H1 (cell line): ENCODE results near the gene HAGH. TPM values are rescaled to one million over a fixed set of nuclear protein-coding genes. Genes with fewer than 3 reads are reported as not detected.

Source experiments
- HDAC2 ChIP-seq, 2 experiments: fragments of 300-600 bp in 1 of 2; sonication (generic) in 1 of 2; IDR thresholded peaks; 2 replicates each; pipeline ENCODE4 v1.6.1; 2011 to 2012; ENCODE audit warnings: low read depth in 2 of 2, low read length in 2 of 2, mild to moderate bottlenecking in 2 of 2, moderate library complexity in 2 of 2, borderline replicate concordance in 1 of 2, inconsistent platforms in 1 of 2
- RFX5 ChIP-seq: IDR thresholded peaks from 2 replicates; pipeline ENCODE4 v1.6.1; 2011; ENCODE audit warnings: low read depth, low read length, improper control_type of control experiment, borderline replicate concordance
- SUZ12 ChIP-seq: fragments of 200-600 bp; sonication (generic); IDR thresholded peaks from 2 replicates; pipeline ENCODE4 v1.6.1; 2012; ENCODE audit warnings: mild to moderate bottlenecking, inconsistent platforms, low read length, moderate library complexity, mixed read lengths
- polyA plus RNA-seq, 7 experiments: library from polyadenylated mRNA; depleted of rRNA in 3 of 7; stranded (reverse) in 5 of 7; unstranded in 2 of 7; fragments of >200 nt in 5 of 7; fragments of 200-250 nt in 2 of 7; gene quantifications; 1 replicate in 5 of 7; 2 replicates in 1 of 7; 4 replicates in 1 of 7; pipeline versions ENCODE4 v1.2.1 to v1.2.3, GENCODE V29; 2011 to 2013; ENCODE audit warnings: missing spikeins in 2 of 7, mixed read lengths in 2 of 7
- total RNA-seq: library from RNA; stranded (reverse); fragmentation: NEBNext Ultra II Directional; extraction: Animal tissue kit (Norgen Biotek cat#: 25700); gene quantifications from 2 replicates; pipeline ENCODE4 v1.2.1, GENCODE V29; 2021
- TF ChIP-seq, protein P1 (sequence below): IDR thresholded peaks from 2 replicates; pipeline ENCODE4 v1.6.1; 2012; ENCODE audit warnings: inconsistent platforms

The HAGH gene
- total and polyA plus RNA-seq, 2 of the 8 experiments (the other 6 are each of a cell fraction or from before 2014, with no cell fraction given) = 28.7 to 40.6 TPM

GRCh38 chr16:1760911-1761310, 65.7 kb downstream of the HAGH start (continued):
- TF ChIP-seq HDAC2 (IDR thresholded peaks at IDR 0.05; ENCODE audit: borderline replicate concordance in 1 of 2, low read depth in 2 of 2, low read length in 2 of 2) = no peak
- no peak for TF ChIP-seq SUZ12
- no peak for TF ChIP-seq RFX5
- TF ChIP-seq, protein P1, sequence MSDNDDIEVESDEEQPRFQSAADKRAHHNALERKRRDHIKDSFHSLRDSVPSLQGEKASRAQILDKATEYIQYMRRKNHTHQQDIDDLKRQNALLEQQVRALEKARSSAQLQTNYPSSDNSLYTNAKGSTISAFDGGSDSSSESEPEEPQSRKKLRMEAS = no peak
